NCI-H1092 treated with DMSO at 0.1 percent for 48 hours (cell line): ENCODE data around the gene RAB40A.
"Not testable (repeated sequence)": the region's sequence is repeated elsewhere in the genome, so short reads cannot be mapped to it uniquely, and the experiment has no call there.

ENCODE experiments used
- DNase-seq: peaks from one replicate; lab custom pipeline; 2025; lab: John Stamatoyannopoulos, UW

Gene RAB40A

DNA sequence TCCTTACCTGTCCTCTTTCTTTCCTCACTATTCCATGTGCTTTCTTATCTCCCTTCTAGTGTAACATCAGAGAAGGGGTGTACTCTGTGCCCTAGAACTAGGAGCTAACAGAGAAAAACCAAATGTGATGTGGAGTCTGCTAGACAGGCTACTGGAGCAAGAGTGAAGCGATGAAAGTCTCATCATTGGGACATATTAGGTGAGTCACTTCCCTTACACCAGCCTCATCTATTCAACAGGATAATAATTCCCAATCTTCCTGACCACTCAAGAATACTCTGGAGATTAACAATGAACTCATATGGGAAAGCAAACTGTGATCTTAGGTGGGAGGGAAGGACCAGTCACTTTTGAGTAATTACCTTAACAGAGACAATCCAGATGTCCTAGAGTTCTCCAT, 58.1 kb downstream of the RAB40A start:
- DNase-seq, result no peak

GRCh38 chrX:103460001-103460755, 59.1 kb downstream of the RAB40A start:
- not testable (repeated sequence) for DNase-seq

DNA sequence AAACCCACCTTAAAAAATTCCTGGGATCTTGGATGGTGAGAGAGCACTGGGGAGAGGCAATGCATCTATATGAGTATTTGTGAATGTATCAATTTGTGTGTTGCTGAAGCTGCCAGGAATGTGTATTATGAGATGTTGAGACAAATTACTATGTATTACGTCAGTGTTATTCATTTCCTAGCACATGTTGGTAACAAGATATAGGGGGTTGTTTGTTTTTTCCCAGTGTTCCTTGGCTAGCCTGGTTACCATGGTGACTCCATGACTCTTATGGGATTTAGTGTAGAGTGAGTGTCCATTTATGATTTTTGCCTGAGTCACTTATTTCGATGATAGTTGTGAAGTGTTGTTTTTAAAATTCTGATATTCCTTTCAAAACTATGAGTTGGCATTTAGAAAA, 65.6 kb downstream of the RAB40A start:
- no peak for DNase-seq
